ENCODE measurements around the gene LONP2. TPM values are rescaled to one million over a fixed set of nuclear protein-coding genes. Genes with fewer than 3 reads are reported as not detected.

The LONP2 gene
- total and polyA plus RNA-seq, 9 of the 15 experiments (the other 6 are each of a cell fraction or from before 2014, with no cell fraction given) = 8.1 to 41.2 (median 25.6) TPM

DNA sequence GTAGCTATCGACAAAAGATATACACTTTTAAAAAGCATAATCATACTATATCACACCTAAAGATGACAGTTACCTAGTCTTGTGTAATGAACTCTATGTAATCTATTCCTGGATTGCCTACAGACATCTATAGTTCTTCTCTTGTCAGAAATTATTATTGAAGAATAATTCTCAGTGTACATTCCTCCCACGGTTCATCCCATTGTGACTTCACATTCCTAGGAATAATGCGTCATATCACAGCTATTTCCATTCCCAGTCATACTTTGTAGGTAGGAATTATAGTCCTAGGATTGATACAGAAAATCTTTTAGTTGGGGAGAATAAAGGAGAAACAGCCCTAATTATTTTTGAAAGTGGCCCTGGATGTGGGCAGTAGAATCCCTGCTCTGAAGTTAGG lies 47.2 kb downstream of the LONP2 start:
- Histone ChIP-seq H2AFZ (ENCODE audit: low read depth, low read length) (no peak overlapping the region), H3K27me3 (ENCODE audit: control insufficient read depth in 2 of 2, insufficient read depth in 2 of 2, low read length in 2 of 2) (no peaks in the 10 kb centered on the region), H3K36me3 (ENCODE audit: control insufficient read depth, insufficient read depth, low read length) (peaks cover 62% of the 10 kb centered on the region; the same call in 2 of the 3 replicates), H3K4me2 (ENCODE audit: insufficient read depth, low read length) (no peak overlapping the region), H3K9me3 (replicated peaks; ENCODE audit: control insufficient read depth, insufficient read depth, low read depth, low read length) (peaks cover 1% of the 10 kb centered on the region), H3K4me1 (replicated peaks in 1 of 2; ENCODE audit: control insufficient read depth in 2 of 2, insufficient read depth in 2 of 2, low read length in 2 of 2) (no peaks in the 10 kb centered on the region), H3K9me1 (ENCODE audit: control insufficient read depth, insufficient read depth, low read length) (no peaks in the 10 kb centered on the region), H3K4me3 (no peak overlapping the region), H4K20me1 (replicated peaks; ENCODE audit: control insufficient read depth, insufficient read depth, low read length) (no peaks in the 10 kb centered on the region), H3K79me2 (ENCODE audit: control insufficient read depth, insufficient read depth, low read length) (no peaks in the 10 kb centered on the region), H3K9ac (ENCODE audit: insufficient read depth in 1 of 2, low read depth in 2 of 2, low read length in 2 of 2) (no peak overlapping the region), H3K27ac (ENCODE audit: extremely low read depth, low read depth, low read length) (no peak overlapping the region)
- FAIRE-seq = no peak
- TF ChIP-seq SMARCA5 (IDR thresholded peaks at IDR 0.05) (no peak), POU5F1 (IDR thresholded peaks at IDR 0.05; ENCODE audit: borderline replicate concordance, low read depth, low read length, partially characterized antibody) (no peak), ZNF766 (CRISPR knock-in tag; conservative IDR thresholded peaks at IDR 0.05) (no peak), NCOA2 (IDR thresholded peaks at IDR 0.05; ENCODE audit: partially characterized antibody in 2 of 2) (no peak), CAMTA2 (CRISPR knock-in tag; conservative IDR thresholded peaks at IDR 0.05) (no peak), RAD21 (CRISPR knock-in tag; conservative IDR thresholded peaks at IDR 0.05 in 1 of 2, IDR thresholded peaks at IDR 0.05 in 1 of 2) (no peak), ZNF140 (CRISPR knock-in tag; IDR thresholded peaks at IDR 0.05) (no peak), HNRNPUL1 (IDR thresholded peaks at IDR 0.05; ENCODE audit: low read length) (no peak), FOS (IDR thresholded peaks at IDR 0.05; ENCODE audit: extremely low read depth, insufficient read length) (no peak), CCNT2 (IDR thresholded peaks at IDR 0.05; ENCODE audit: borderline replicate concordance, extremely low read depth, insufficient read length, low read depth, low read length) (no peak), DMBX1 (CRISPR knock-in tag; IDR thresholded peaks at IDR 0.05; ENCODE audit: borderline replicate concordance) (no peak)
- TF ChIP-seq, protein P1, sequence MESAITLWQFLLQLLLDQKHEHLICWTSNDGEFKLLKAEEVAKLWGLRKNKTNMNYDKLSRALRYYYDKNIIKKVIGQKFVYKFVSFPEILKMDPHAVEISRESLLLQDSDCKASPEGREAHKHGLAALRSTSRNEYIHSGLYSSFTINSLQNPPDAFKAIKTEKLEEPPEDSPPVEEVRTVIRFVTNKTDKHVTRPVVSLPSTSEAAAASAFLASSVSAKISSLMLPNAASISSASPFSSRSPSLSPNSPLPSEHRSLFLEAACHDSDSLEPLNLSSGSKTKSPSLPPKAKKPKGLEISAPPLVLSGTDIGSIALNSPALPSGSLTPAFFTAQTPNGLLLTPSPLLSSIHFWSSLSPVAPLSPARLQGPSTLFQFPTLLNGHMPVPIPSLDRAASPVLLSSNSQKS (CRISPR knock-in tag; IDR thresholded peaks at IDR 0.05) = no peak
- TF ChIP-seq, protein P2, sequence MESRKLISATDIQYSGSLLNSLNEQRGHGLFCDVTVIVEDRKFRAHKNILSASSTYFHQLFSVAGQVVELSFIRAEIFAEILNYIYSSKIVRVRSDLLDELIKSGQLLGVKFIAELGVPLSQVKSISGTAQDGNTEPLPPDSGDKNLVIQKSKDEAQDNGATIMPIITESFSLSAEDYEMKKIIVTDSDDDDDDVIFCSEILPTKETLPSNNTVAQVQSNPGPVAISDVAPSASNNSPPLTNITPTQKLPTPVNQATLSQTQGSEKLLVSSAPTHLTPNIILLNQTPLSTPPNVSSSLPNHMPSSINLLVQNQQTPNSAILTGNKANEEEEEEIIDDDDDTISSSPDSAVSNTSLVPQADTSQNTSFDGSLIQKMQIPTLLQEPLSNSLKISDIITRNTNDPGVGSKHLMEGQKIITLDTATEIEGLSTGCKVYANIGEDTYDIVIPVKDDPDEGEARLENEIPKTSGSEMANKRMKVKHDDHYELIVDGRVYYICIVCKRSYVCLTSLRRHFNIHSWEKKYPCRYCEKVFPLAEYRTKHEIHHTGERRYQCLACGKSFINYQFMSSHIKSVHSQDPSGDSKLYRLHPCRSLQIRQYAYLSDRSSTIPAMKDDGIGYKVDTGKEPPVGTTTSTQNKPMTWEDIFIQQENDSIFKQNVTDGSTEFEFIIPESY (CRISPR knock-in tag; IDR thresholded peaks at IDR 0.05) = no peak
- TF ChIP-seq, protein P3, sequence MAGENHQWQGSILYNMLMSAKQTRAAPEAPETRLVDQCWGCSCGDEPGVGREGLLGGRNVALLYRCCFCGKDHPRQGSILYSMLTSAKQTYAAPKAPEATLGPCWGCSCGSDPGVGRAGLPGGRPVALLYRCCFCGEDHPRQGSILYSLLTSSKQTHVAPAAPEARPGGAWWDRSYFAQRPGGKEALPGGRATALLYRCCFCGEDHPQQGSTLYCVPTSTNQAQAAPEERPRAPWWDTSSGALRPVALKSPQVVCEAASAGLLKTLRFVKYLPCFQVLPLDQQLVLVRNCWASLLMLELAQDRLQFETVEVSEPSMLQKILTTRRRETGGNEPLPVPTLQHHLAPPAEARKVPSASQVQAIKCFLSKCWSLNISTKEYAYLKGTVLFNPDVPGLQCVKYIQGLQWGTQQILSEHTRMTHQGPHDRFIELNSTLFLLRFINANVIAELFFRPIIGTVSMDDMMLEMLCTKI (IDR thresholded peaks at IDR 0.05; ENCODE audit: partially characterized antibody) = no peak
- in situ Hi-C loops (cut with MboI) = no loop called here
- no TSS peak for BruUV-seq (replicated peaks)
- 93% methylated on average over 3 of the region's 3 CpGs for WGBS (ENCODE audit: insufficient coverage, low coverage, missing lambda C conversion rate)
- intact Hi-C loops (cut with micrococcal nuclease) = no loop called here
- no peak for ATAC-seq
- CTCF ChIA-PET (ENCODE audit: low intra/inter-chr PET ratio) = no interaction called here
- POLR2A ChIA-PET = interaction anchor here (0.6 kb wide), 1 partner anchor 12 kb away, joined by 3 read pairs; no protein-coding TSS in a partner anchor
- no peak for DNase-seq (ENCODE audit: extremely low read depth in 1 of 4, low spot score in 3 of 4)
